NCI-H146 treated with DMSO at 0.1 percent for 48 hours (cell line): Measurements from ENCODE around the gene SYCP2.

Source experiments
- DNase-seq: peaks from one replicate; lab custom pipeline; 2025; ENCODE audit not compliant: unreplicated experiment; lab: John Stamatoyannopoulos, UW

Gene SYCP2

DNA sequence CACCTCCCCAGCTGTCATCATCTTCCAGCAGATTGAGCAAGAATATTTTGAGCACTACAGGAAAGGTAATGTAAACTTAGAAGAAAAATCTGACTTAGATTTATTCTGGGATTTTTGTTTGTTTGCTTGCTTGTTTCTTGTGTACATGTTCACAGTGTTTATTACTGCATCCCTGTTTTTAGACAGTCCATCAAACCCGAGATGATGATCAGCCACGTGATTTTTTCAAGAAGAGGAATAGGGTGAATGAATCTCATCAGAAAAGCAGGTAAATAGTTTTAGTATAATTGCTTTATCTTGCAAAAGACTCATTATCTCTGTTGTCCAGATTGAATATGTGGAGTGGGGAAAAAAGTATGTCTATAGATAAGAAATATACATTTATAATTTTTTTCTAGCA, 8.8 kb upstream of the SYCP2 start:
- DNase-seq, result no peak

DNA sequence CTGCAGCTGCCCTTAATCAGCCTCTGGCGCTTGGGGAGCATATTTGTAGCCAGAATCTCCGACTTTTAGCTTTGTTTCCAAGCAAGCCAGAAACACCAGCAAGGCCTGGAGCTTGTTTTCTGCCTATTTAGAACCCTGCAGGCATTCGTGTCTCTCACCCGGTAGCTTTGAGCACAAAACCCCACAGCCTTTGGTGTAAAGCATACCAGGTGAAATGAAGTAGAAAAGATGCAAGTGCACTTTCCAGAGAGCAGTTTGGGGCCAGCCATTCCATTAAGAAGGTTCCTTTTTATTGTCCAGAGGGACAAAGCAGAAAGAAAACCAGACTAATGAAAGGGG, 7.5 kb upstream of the SYCP2 start:
- DNase-seq, result no peak

GRCh38 chr20:59940129-59940955, 6.9 kb upstream of the SYCP2 start, which contains the start of the genes FAM217B and PPP1R3D:
Gene FAM217B (plus strand): TSS chr20:59940389. CDS start chr20:59943944, 3,555 bp downstream.
Gene PPP1R3D (minus strand): TSS chr20:59940305. CDS start chr20:59939931, 374 bp downstream.
- DNase-seq, result peak; percentile 90

DNA sequence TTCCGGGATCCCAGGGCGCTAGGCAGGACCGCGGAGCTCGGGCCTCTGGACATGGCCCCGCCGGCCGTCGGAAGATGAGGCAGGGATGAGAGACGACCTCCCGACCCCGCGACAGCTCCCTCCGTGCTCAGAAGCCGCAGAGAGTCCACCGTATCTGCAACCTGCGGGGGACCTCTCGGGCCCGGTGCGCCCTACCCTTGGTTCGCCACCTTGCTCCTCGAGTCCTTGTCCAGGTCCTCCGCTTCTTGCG, 6.4 kb upstream of the SYCP2 start:
- no peak for DNase-seq

DNA sequence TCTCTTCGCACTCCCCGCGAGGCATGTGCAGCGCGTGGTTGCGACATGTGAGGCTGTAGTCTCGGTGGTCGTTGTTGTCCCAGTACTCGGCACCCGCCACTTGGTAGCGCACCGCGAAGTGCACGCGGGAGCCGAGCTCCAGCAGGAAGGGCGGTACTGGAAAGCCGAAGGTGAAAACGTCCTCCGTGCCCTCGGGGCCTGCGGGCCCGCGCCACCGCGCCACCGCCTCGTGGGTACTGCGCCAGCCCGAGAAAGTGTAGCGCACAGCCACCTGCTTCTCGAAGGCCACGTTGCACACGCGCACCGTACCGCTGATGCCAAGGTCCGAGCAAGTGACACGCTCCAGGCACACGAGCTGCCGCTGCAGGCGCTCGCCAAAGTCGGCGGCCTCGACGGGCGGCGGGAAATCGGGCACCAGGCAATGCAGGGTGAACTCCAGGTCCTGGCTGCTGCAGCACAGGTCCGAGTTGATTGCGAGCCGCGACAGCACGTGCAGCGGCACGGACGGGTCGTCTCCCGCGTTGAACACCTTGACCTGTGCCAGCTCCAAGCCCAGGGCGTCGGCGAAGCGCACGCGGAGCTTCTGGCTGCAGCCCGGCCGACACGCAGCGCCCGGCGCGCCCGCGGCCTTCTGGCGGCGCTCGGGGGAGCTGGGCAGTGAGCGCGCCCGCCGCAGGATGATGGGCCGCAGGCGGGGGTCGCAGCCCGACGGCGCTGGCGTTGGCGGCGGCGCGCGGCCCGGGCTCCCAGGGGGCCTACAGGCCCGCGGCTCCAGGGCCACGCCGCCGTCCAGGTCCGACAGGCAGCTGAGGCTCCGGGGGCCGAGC, 5.8 kb upstream of the SYCP2 start:
- DNase-seq, result no peak

DNA sequence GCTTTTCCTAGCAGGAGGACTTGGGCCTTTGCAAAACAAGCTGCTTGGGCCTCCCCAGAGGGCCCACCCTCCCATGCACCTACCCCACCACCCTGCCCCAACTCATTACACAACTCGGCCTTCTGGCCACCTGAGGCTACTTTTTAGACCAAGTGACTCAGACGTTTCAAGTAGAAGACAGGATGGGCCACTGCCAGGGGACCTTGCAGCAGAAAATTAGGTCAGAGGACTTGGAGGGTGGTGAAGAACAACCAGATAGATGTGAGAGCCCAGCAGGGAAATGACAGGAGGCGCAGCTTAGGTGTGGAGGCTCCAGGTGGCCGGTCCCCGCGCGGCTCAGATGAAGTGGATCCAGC, 5.2 kb upstream of the SYCP2 start:
- DNase-seq, result no peak

DNA sequence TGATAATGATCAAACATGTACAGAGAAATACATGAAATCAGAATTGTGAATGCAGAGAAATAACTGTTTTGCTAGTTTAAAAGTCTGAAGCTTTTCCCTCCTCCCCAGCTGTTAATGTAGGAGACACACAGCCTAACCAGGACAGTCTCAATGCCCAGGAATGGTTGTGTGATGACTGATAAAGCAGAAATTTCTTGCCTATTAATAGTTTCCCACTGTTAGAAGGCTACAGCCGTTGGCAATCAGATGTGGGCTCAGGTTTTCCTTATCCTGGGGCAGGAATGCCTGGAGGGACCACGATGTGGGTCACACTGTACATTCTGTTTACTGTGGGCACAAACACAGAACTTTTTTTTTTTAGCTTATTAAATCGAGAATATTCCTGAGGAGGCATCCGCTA, 4.8 kb upstream of the SYCP2 start:
- no peak for DNase-seq

- DNase-seq, result no peak
Observed at GRCh38 chr20:59937150-59937549, 3.7 kb upstream of the SYCP2 start.

DNA sequence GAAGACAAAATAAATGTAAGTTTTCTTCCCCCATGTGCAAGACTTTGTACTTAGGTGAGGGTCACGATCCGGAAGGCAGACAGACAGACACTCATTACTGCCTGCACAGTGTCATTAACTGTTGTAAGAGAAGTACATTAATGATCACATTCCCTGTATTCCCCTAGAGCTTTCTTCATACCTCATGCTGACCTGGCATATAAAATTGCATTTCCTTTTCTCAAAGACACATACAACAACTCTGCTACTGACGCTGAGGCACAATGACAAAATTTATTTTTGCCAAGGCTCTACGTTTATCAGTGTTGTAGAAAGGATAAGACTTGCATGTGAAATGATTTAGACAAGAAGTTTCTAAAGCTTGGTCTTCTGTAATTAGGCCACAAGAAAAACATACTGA, 3.0 kb upstream of the SYCP2 start:
- no peak for DNase-seq

- no peak for DNase-seq
Observed at GRCh38 chr20:59935457-59936185, 2.2 kb upstream of the SYCP2 start.

DNA sequence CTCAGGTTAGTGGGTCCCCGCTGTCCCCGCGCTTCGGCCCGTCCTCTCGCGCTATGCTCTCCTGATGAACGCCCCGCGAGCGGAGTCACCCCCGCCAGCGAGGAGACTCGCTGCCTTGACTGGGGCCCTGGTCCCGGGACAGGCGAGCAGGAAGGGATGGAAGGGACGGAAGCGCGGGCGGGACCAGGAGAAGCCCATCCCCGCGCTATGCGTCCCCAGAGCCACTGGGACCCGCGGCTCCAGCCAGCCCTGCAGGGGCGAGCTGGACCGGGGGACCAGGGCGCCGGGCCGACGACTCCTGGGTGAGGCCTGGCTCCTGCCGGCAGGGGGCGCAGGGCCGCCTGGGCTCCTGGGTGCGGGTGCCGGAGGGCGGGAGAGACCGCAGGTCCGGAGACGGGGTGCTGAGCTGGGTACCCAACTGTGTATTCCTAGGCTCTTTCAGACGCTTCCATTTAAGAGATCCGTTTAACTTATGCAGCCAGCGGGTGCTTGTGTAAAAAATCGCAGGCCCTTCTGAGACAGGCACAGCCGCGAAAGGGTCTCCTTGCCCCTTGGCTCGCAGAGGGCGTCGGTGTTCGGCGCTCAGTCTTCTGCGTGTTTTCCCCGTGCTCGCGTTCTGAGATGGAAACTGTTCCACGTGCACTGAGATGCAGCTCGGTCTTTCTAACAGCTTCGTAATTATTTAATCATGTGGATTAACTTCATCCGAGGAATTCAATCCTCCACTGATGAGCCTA, 580 bp upstream of the SYCP2 start:
- DNase-seq, result peak; percentile 52

DNA sequence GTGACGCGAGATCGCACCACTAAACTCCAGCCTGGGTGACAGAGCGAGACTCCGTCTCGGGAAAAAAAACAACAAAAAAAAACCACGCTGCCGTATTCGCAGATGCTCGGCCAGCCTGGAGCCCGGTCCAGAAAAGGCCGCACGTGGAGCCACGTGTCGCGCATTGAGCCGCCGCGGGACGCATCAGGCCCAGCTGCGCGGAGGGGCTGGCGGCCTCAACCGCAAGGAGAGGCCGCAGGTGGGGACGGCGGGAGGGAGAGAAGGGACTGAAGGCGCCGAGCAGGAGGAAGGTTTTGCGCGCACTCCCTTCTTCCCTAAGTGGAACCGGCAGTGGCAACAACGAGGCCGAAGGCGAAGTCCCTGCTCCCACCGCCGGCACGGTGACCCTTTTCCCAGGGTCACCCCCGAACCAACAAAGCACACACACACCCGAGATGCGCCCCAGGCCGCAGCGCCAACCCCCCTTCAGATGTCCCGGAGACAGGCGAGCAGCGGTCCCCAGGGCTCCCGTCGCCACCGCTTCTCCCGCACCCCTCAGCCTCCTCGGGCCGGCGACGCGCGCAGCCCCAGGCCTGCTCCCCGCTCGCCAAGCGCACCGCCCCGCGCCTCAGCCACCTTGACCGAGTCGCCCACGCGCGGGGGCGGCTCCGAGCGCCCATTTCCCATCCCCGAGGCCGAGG, 681 bp downstream of the SYCP2 start:
- DNase-seq, result no peak

DNA sequence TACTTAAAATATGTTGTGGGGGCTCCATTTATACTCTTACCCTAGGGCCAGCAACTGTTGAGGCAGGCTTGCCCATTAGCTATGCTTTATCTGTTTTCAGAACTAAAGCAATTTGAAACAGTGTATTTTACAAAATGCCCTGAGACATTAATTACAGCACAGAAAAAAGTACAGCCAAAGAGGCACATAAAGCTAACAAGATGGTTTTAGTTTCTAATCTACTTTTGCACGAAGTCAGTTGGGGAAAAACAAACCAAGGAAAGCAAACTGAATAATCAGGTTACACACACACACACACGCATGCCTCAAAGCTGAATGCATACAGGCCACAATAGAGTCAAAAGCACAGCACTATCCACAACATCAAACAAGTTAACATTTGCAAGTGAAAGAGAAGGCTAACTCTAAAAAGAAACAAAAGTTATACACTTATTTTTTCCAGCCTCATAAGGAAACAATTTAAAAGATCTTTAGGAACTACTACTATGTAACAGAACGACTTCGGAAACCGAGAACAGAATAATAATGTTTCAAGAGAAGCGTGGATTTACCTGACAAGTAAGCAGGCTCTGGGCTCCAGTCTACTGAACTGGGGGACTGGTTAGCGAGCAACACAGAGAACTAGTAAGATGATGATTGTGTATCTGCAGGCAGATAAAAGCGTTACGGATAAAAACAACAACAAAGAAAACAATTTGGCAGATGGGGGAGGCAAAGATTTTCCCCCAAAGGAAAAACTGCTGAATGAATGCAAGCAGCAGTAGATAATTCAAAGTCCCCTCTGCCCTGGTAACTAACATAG, 1.7 kb downstream of the SYCP2 start:
- no peak for DNase-seq

- DNase-seq, result no peak
Observed at GRCh38 chr20:59925899-59926298, 7.5 kb downstream of the SYCP2 start.

DNA sequence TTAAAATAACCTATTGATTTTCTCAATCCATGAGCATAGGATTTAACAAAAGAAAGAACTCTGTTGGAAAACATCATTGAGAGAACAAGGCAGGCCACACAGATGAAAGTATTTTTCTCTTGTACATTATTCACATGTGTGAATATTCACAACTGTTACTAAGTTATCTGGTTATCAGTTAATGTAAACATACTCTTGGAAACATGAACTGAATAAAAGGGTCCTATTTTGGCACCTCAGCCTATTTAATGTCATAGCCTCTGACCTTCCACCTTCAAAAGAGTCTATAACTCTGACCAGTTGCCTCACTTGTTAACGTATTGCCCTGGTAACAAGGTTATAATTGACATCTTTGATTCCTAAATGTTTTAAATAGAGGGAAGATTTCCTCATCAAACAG, 8.1 kb downstream of the SYCP2 start:
- no peak for DNase-seq

- no peak for DNase-seq
Observed at GRCh38 chr20:59923514-59923913, 9.9 kb downstream of the SYCP2 start.

DNA sequence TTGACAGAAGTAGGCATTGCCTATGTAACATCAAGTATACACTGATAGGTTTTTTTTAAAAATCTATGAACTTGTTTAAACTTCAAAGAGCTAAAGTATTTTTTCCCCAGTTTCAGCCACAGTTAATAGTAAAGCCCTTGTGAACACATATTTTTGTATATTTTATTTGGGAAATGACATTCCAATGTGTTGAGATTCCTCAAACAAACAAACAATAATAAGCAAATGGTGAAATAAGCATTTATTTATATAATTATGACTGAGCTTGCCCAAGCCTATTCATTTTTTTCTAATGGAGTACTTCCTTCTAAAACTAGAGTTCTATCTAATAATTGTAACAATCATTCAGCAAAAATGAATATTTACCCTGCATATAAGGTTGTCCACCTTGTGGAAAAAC, 12.5 kb downstream of the SYCP2 start:
- DNase-seq, result no peak

DNA sequence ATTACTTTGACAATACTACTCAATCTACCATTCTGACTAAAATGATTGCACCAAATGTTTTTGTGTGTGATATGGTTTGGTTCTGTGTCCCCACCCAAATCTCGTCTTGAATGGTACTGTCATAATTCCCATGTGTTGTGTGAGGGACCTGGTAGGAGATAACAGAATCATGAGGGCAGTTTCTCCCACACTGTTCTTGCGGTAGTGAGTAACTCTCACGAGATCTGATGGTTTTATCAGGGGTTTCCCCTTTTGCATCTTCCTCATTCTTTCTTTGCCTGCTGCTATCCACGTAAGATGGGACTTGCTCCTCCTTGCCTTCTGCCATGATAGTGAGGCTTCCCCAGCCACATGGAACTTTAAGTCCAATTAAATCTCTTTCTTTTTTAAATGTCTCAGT, 20.8 kb downstream of the SYCP2 start:
- no peak for DNase-seq

GRCh38 chr20:59911041-59911440, 22.4 kb downstream of the SYCP2 start:
- no peak for DNase-seq

GRCh38 chr20:59908855-59909254, 24.6 kb downstream of the SYCP2 start:
- no peak for DNase-seq
